ENCODE measurements around the gene SPAG17. TPM values are rescaled to one million over a fixed set of nuclear protein-coding genes. Genes with fewer than 3 reads are reported as not detected.

Gene SPAG17
- total and polyA plus RNA-seq, 2 experiments from 2014 or later = 1.0 to 1.1 TPM

DNA sequence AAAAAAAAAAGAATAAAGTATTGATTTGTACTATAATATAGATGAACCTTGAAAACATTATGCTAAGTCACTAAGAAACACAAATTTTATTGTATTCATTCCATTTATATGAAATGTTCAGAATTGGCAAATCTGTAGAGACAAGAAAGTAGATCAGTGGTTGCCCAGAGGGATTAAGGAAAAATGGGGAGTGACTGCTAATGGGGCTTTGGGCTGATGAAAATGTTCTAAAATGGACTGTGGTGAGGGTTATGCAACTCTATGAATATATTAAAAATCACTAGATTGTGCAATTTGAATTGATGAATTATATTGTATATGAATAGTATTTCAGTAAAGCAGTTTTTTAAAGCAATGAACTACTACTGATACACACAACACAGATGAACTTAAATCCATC lies 265.7 kb downstream of the SPAG17 start (continued):
- TF ChIP-seq, protein P1, sequence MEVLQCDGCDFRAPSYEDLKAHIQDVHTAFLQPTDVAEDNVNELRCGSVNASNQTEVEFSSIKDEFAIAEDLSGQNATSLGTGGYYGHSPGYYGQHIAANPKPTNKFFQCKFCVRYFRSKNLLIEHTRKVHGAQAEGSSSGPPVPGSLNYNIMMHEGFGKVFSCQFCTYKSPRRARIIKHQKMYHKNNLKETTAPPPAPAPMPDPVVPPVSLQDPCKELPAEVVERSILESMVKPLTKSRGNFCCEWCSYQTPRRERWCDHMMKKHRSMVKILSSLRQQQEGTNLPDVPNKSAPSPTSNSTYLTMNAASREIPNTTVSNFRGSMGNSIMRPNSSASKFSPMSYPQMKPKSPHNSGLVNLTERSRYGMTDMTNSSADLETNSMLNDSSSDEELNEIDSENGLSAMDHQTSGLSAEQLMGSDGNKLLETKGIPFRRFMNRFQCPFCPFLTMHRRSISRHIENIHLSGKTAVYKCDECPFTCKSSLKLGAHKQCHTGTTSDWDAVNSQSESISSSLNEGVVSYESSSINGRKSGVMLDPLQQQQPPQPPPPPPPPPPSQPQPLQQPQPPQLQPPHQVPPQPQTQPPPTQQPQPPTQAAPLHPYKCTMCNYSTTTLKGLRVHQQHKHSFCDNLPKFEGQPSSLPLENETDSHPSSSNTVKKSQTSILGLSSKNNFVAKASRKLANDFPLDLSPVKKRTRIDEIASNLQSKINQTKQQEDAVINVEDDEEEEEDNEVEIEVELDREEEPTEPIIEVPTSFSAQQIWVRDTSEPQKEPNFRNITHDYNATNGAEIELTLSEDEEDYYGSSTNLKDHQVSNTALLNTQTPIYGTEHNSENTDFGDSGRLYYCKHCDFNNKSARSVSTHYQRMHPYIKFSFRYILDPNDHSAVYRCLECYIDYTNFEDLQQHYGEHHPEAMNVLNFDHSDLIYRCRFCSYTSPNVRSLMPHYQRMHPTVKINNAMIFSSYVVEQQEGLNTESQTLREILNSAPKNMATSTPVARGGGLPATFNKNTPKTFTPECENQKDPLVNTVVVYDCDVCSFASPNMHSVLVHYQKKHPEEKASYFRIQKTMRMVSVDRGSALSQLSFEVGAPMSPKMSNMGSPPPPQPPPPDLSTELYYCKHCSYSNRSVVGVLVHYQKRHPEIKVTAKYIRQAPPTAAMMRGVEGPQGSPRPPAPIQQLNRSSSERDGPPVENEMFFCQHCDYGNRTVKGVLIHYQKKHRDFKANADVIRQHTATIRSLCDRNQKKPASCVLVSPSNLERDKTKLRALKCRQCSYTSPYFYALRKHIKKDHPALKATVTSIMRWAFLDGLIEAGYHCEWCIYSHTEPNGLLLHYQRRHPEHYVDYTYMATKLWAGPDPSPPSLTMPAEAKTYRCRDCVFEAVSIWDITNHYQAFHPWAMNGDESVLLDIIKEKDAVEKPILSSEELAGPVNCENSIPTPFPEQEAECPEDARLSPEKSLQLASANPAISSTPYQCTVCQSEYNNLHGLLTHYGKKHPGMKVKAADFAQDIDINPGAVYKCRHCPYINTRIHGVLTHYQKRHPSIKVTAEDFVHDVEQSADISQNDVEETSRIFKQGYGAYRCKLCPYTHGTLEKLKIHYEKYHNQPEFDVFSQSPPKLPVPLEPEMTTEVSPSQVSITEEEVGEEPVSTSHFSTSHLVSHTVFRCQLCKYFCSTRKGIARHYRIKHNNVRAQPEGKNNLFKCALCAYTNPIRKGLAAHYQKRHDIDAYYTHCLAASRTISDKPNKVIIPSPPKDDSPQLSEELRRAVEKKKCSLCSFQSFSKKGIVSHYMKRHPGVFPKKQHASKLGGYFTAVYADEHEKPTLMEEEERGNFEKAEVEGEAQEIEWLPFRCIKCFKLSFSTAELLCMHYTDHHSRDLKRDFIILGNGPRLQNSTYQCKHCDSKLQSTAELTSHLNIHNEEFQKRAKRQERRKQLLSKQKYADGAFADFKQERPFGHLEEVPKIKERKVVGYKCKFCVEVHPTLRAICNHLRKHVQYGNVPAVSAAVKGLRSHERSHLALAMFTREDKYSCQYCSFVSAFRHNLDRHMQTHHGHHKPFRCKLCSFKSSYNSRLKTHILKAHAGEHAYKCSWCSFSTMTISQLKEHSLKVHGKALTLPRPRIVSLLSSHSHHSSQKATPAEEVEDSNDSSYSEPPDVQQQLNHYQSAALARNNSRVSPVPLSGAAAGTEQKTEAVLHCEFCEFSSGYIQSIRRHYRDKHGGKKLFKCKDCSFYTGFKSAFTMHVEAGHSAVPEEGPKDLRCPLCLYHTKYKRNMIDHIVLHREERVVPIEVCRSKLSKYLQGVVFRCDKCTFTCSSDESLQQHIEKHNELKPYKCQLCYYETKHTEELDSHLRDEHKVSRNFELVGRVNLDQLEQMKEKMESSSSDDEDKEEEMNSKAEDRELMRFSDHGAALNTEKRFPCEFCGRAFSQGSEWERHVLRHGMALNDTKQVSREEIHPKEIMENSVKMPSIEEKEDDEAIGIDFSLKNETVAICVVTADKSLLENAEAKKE (CRISPR knock-in tag; IDR thresholded peaks at IDR 0.05) = no peak
- no peak for TF ChIP-seq EZH2phosphoT487 (IDR thresholded peaks at IDR 0.05; ENCODE audit: unreplicated experiment)

GRCh38 chr1:117911051-117911450 lies 274.0 kb downstream of the SPAG17 start:
- H3F3A ChIP-seq (replicated peaks; ENCODE audit: low read depth) = no peaks in the 10 kb centered on the region
- H3K4me3 ChIP-seq = no peak overlapping the region
- no peaks in the 10 kb centered on the region; the same call in 1 of the 2 replicates for H4K20me1 ChIP-seq (replicated peaks; ENCODE audit: insufficient read depth)
- H3K79me2 ChIP-seq (replicated peaks; ENCODE audit: insufficient read depth) = no peaks in the 10 kb centered on the region
- no peak for ATAC-seq
- no peak overlapping the region for H3K4me3 Mint-ChIP-seq
- no peaks in the 10 kb centered on the region for H3K4me1 ChIP-seq (ENCODE audit: insufficient read depth)
- H3K27ac Mint-ChIP-seq = no peak overlapping the region
- no peaks in the 10 kb centered on the region for H3K9me3 Mint-ChIP-seq
- H3K27ac ChIP-seq (ENCODE audit: low read depth) = no peak overlapping the region
- H3K4me2 ChIP-seq = no peak overlapping the region
- no peaks in the 10 kb centered on the region for H3K9me2 ChIP-seq (ENCODE audit: insufficient read depth)
- no peak overlapping the region for H2AFZ ChIP-seq
- no peaks in the 10 kb centered on the region for H3K27me3 Mint-ChIP-seq (ENCODE audit: insufficient read depth, low read depth, poor library complexity)
- H3K27me3 ChIP-seq (ENCODE audit: insufficient read depth) = no peaks in the 10 kb centered on the region
- DNase-seq (ENCODE audit: low spot score) = no peak
- H3K36me3 Mint-ChIP-seq (ENCODE audit: low read depth) = peaks cover 25% of the 10 kb centered on the region
- H3K36me3 ChIP-seq (ENCODE audit: insufficient read depth) = peaks cover 15% of the 10 kb centered on the region; the same call in 1 of the 2 replicates
- H3K4me1 Mint-ChIP-seq = no peaks in the 10 kb centered on the region
- TF ChIP-seq STAT1 (IDR thresholded peaks at IDR 0.05; ENCODE audit: unreplicated experiment) = no peak
- TF ChIP-seq JUNB (IDR thresholded peaks at IDR 0.05; ENCODE audit: unreplicated experiment) = no peak
- TF ChIP-seq ZNF114 (CRISPR knock-in tag; IDR thresholded peaks at IDR 0.05) = no peak
- TF ChIP-seq POLR2AphosphoS5 (IDR thresholded peaks at IDR 0.05; ENCODE audit: low read depth) = no peak
- no peak for TF ChIP-seq CTCF (conservative IDR thresholded peaks at IDR 0.05; ENCODE audit: low read depth in 2 of 2)
- TF ChIP-seq, protein P2, sequence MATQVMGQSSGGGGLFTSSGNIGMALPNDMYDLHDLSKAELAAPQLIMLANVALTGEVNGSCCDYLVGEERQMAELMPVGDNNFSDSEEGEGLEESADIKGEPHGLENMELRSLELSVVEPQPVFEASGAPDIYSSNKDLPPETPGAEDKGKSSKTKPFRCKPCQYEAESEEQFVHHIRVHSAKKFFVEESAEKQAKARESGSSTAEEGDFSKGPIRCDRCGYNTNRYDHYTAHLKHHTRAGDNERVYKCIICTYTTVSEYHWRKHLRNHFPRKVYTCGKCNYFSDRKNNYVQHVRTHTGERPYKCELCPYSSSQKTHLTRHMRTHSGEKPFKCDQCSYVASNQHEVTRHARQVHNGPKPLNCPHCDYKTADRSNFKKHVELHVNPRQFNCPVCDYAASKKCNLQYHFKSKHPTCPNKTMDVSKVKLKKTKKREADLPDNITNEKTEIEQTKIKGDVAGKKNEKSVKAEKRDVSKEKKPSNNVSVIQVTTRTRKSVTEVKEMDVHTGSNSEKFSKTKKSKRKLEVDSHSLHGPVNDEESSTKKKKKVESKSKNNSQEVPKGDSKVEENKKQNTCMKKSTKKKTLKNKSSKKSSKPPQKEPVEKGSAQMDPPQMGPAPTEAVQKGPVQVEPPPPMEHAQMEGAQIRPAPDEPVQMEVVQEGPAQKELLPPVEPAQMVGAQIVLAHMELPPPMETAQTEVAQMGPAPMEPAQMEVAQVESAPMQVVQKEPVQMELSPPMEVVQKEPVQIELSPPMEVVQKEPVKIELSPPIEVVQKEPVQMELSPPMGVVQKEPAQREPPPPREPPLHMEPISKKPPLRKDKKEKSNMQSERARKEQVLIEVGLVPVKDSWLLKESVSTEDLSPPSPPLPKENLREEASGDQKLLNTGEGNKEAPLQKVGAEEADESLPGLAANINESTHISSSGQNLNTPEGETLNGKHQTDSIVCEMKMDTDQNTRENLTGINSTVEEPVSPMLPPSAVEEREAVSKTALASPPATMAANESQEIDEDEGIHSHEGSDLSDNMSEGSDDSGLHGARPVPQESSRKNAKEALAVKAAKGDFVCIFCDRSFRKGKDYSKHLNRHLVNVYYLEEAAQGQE (IDR thresholded peaks at IDR 0.05; ENCODE audit: unreplicated experiment) = no peak
- TF ChIP-seq CREB1 (CRISPR knock-in tag; IDR thresholded peaks at IDR 0.05; ENCODE audit: low read depth) = no peak
- no peak for TF ChIP-seq NANOG (IDR thresholded peaks at IDR 0.05; ENCODE audit: borderline replicate concordance)
- TF ChIP-seq, protein P3, sequence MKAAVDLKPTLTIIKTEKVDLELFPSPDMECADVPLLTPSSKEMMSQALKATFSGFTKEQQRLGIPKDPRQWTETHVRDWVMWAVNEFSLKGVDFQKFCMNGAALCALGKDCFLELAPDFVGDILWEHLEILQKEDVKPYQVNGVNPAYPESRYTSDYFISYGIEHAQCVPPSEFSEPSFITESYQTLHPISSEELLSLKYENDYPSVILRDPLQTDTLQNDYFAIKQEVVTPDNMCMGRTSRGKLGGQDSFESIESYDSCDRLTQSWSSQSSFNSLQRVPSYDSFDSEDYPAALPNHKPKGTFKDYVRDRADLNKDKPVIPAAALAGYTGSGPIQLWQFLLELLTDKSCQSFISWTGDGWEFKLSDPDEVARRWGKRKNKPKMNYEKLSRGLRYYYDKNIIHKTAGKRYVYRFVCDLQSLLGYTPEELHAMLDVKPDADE (IDR thresholded peaks at IDR 0.05) = no peak
- no peak for TF ChIP-seq ZNF331 (CRISPR knock-in tag; IDR thresholded peaks at IDR 0.05; ENCODE audit: low read depth)
- no peak for TF ChIP-seq EZH2 (IDR thresholded peaks at IDR 0.05; ENCODE audit: low read depth, unreplicated experiment)
- TF ChIP-seq EZH2phosphoT487 (IDR thresholded peaks at IDR 0.05; ENCODE audit: unreplicated experiment) = no peak
